K562 (cell line): ENCODE measurements around the gene ST3GAL3. TPM values are rescaled to one million over a fixed set of nuclear protein-coding genes. Genes with fewer than 3 reads are reported as not detected.
A peak's percentile ranks its signal among the peaks of the same experiment; 100 is the strongest.

ENCODE experiments used
- ATAC-seq: fragments of 200-7000 bp; cut with Tn5 transposase; 3 replicates; pipeline ENCODE4 v1.9.1; 2020; ENCODE audit warnings: moderate library complexity
- BruUV-seq: library from RNA; stranded (reverse); fragments of 400-500 nt; replicated peaks from 2 replicates; lab custom pipeline; 2021; lab: Mats Ljungman, UMichigan
- CTCF ChIA-PET: fragments of 300-600 bp; formaldehyde crosslinking; extraction: SDS; loops from one replicate; lab custom pipeline; 2021; ENCODE audit warnings: low intra/inter-chr PET ratio; lab: Yijun Ruan, JAX
- POLR2A ChIA-PET: fragments of 300-600, 350-650 bp; sonication (Branson Sonifier 250); formaldehyde crosslinking; extraction: SDS; loops from one replicate; lab custom pipeline; 2021; ENCODE audit warnings: antibody characterized with exemption, inconsistent platforms; lab: Yijun Ruan, JAX
- DNase-seq, 4 experiments: peaks; one replicate each; pipeline versions ENCODE4 v3.0.0 to v3.0.0-alpha.2; 2011 to 2018; ENCODE audit warnings: low spot score in 3 of 4, mixed read lengths in 3 of 4; ENCODE audit errors: extremely low read depth in 1 of 4
- FAIRE-seq: peaks from 2 replicates; lab custom pipeline; 2011; peaks lifted over from hg19 to GRCh38; lab: Jason Lieb, UNC
- H2AFZ ChIP-seq: 2 replicates; pipeline ENCODE4 v1.6.0; 2011; ENCODE audit warnings: low read depth, low read length, control low read depth, inconsistent platforms
- H3K27ac ChIP-seq: fragments of 200-600 bp; 3 replicates; pipeline ENCODE4 v1.8.0; 2011; ENCODE audit warnings: low read depth, mild to moderate bottlenecking, control low read depth, inconsistent platforms, low read length, moderate library complexity, mixed read lengths; ENCODE audit errors: extremely low read depth
- H3K27me3 ChIP-seq, 2 experiments: fragments of 300-600 bp in 1 of 2; 2 replicates in 1 of 2; 3 replicates in 1 of 2; pipeline versions ENCODE4 v1.6.0 to v1.8.0; 2011; ENCODE audit warnings: inconsistent platforms in 2 of 2, low read length in 2 of 2, mild to moderate bottlenecking in 1 of 2, mixed read lengths in 1 of 2, moderate library complexity in 1 of 2; ENCODE audit not compliant: control insufficient read depth in 2 of 2, insufficient read depth in 2 of 2
- H3K36me3 ChIP-seq: fragments of 300-600 bp; 3 replicates; pipeline ENCODE4 v1.8.0; 2011; ENCODE audit warnings: mild to moderate bottlenecking, low read length, inconsistent platforms; ENCODE audit not compliant: control insufficient read depth, insufficient read depth
- H3K4me1 ChIP-seq, 2 experiments: fragments of 200-600 bp in 1 of 2; replicated peaks in 1 of 2; 2 replicates in 1 of 2; 3 replicates in 1 of 2; pipeline versions ENCODE4 v1.5.1 to v1.8.0; 2011; ENCODE audit warnings: inconsistent platforms in 2 of 2, low read length in 2 of 2, mild to moderate bottlenecking in 1 of 2, mixed read lengths in 1 of 2, moderate library complexity in 1 of 2; ENCODE audit not compliant: control insufficient read depth in 2 of 2, insufficient read depth in 2 of 2
- H3K4me2 ChIP-seq: 2 replicates; pipeline ENCODE4 v1.6.1; 2011; ENCODE audit warnings: low read length, control low read depth, inconsistent platforms, mixed read lengths; ENCODE audit not compliant: insufficient read depth
- H3K4me3 ChIP-seq: fragments of 200-600 bp; sonication (generic), shearing (Covaris generic); 2 replicates; pipeline ENCODE4 v1.5.1; 2016; ENCODE audit warnings: control low read depth, inconsistent platforms
- H3K79me2 ChIP-seq: fragments of 200-600 bp; 3 replicates; pipeline ENCODE4 v1.8.0; 2011; ENCODE audit warnings: low read length, inconsistent platforms; ENCODE audit not compliant: control insufficient read depth, insufficient read depth
- H3K9ac ChIP-seq, 2 experiments: 2 replicates each; pipeline versions ENCODE4 v1.6.0 to v1.6.1; 2011; ENCODE audit warnings: low read depth in 2 of 2, low read length in 2 of 2, control low read depth in 1 of 2, inconsistent platforms in 1 of 2, mild to moderate bottlenecking in 1 of 2, mixed read lengths in 1 of 2; ENCODE audit not compliant: insufficient read depth in 1 of 2
- H3K9me1 ChIP-seq: one replicate; pipeline ENCODE4 v1.6.0; 2011; ENCODE audit warnings: inconsistent platforms, mild to moderate bottlenecking, low read length, moderate library complexity; ENCODE audit not compliant: control insufficient read depth, insufficient read depth
- H3K9me3 ChIP-seq: replicated peaks from 2 replicates; pipeline ENCODE4 v1.5.1; 2011; ENCODE audit warnings: low read depth, low read length, inconsistent platforms; ENCODE audit not compliant: control insufficient read depth, insufficient read depth
- H4K20me1 ChIP-seq: replicated peaks from 2 replicates; pipeline ENCODE4 v1.6.1; 2011; ENCODE audit warnings: low read length, inconsistent platforms, mixed read lengths; ENCODE audit not compliant: control insufficient read depth, insufficient read depth
- ARID1B ChIP-seq: fragments of 450-650 bp; IDR thresholded peaks from 2 replicates; pipeline ENCODE4 v1.6.1; 2016; ENCODE audit warnings: antibody characterized with exemption, mild to moderate bottlenecking, inconsistent platforms
- BRF1 ChIP-seq: IDR thresholded peaks from 3 replicates; pipeline ENCODE4 v1.6.1; 2011; ENCODE audit warnings: borderline replicate concordance, mild to moderate bottlenecking; ENCODE audit not compliant: insufficient read length; ENCODE audit errors: extremely low read depth
- CREB1 ChIP-seq, 2 experiments: sonication (generic) in 1 of 2; formaldehyde crosslinking in 1 of 2; IDR thresholded peaks; 2 replicates each; pipeline versions ENCODE4 v1.6.1 to v1.8.0; 2012 to 2022; ENCODE audit warnings: inconsistent platforms in 1 of 2, mild to moderate bottlenecking in 1 of 2, missing genetic modification reagents in 1 of 2, moderate library complexity in 1 of 2
- DMBX1 ChIP-seq: fragments of 250-450 bp; sonication (Bioruptor Pico); IDR thresholded peaks from 2 replicates; pipeline ENCODE4 v1.8.0; 2022; ENCODE audit warnings: inconsistent platforms, mild to moderate bottlenecking, moderate library complexity, borderline replicate concordance
- FOXJ3 ChIP-seq: sonication (generic); formaldehyde crosslinking; IDR thresholded peaks from 2 replicates; pipeline ENCODE4 v1.4.0; 2020; ENCODE audit warnings: mild to moderate bottlenecking, missing genetic modification reagents
- GTF2F1 ChIP-seq: IDR thresholded peaks from 2 replicates; pipeline ENCODE4 v1.6.1; 2011; ENCODE audit warnings: low read depth, low read length, improper control_type of control experiment
- HDAC8 ChIP-seq: fragments of 450-650 bp; IDR thresholded peaks from 2 replicates; pipeline ENCODE4 v1.6.1; 2016; ENCODE audit warnings: mild to moderate bottlenecking, missing genetic modification characterization, moderate library complexity, missing compliant biosample characterization
- HNRNPK ChIP-seq: fragments of 200-400 bp; formaldehyde crosslinking; IDR thresholded peaks from one replicate; pipeline ENCODE4 v1.6.1; 2018; ENCODE audit warnings: mild to moderate bottlenecking, low read depth, low read length; ENCODE audit not compliant: poor library complexity, severe bottlenecking
- KLF13 ChIP-seq: fragments of 450-650 bp; IDR thresholded peaks from 2 replicates; pipeline ENCODE4 v1.6.1; 2016; ENCODE audit warnings: missing genetic modification characterization, low read depth, mild to moderate bottlenecking, missing compliant biosample characterization, moderate library complexity, borderline replicate concordance
- MYNN ChIP-seq, 2 experiments: sonication (generic); formaldehyde crosslinking in 1 of 2; IDR thresholded peaks; 2 replicates each; pipeline versions ENCODE4 v1.5.0 to v1.6.1; 2016 to 2020; ENCODE audit warnings: antibody characterized with exemption in 1 of 2, missing genetic modification reagents in 1 of 2
- NCOR1 ChIP-seq: fragments of 450-650 bp; IDR thresholded peaks from 2 replicates; pipeline ENCODE4 v1.6.1; 2016; ENCODE audit warnings: mild to moderate bottlenecking, moderate library complexity
- POLR2AphosphoS5 ChIP-seq: IDR thresholded peaks from 2 replicates; pipeline ENCODE4 v1.6.1; 2011; ENCODE audit warnings: mild to moderate bottlenecking, low read depth, low read length, moderate library complexity; ENCODE audit not compliant: control insufficient read depth, insufficient read depth
- RAD21 ChIP-seq, 2 experiments: fragments of 250-450 bp in 1 of 2; fragments of 450-650 bp in 1 of 2; sonication (Bioruptor Pico) in 1 of 2; formaldehyde crosslinking in 1 of 2; IDR thresholded peaks in 1 of 2; conservative IDR thresholded peaks in 1 of 2; 2 replicates each; pipeline versions ENCODE4 v1.4.0 to v1.8.0; 2020 to 2022; ENCODE audit warnings: mild to moderate bottlenecking in 2 of 2, moderate library complexity in 1 of 2
- TCF7L2 ChIP-seq: fragments of 150-350 bp; IDR thresholded peaks from 2 replicates; pipeline ENCODE4 v1.6.1; 2016; ENCODE audit warnings: low read depth, mild to moderate bottlenecking, low read length, moderate library complexity
- ZNF212 ChIP-seq: fragments of 450-650 bp; formaldehyde crosslinking; IDR thresholded peaks from 2 replicates; pipeline ENCODE4 v1.4.0; 2020; ENCODE audit warnings: mild to moderate bottlenecking
- ZNF324 ChIP-seq: fragments of 250-450 bp; sonication (Bioruptor Pico); IDR thresholded peaks from 2 replicates; pipeline ENCODE4 v1.4.0; 2020; ENCODE audit warnings: mild to moderate bottlenecking
- ZNF639 ChIP-seq, 2 experiments: fragments of 200-800 bp in 1 of 2; sonication (Bioruptor generic) in 1 of 2; sonication (generic) in 1 of 2; formaldehyde crosslinking in 1 of 2; IDR thresholded peaks in 1 of 2; conservative IDR thresholded peaks in 1 of 2; 2 replicates each; pipeline versions ENCODE4 v1.5.0 to v1.6.1; 2016 to 2020; ENCODE audit warnings: missing compliant biosample characterization in 1 of 2, missing genetic modification characterization in 1 of 2, missing genetic modification reagents in 1 of 2
- WGBS: fragments of 100-300 bp; shearing (Covaris generic); methylation state at CpG from one replicate; pipeline ENCODE4 v1.1.6; 2016; ENCODE audit warnings: low coverage, mixed read lengths; ENCODE audit not compliant: insufficient coverage; ENCODE audit errors: missing lambda C conversion rate; 5-methylcytosine and 5-hydroxymethylcytosine counted together
- in situ Hi-C: fragments of 300-500 bp; cut with MboI; formaldehyde crosslinking; loops from 4 replicates; pipeline ENCODE4 v1.15.0; 2018; ENCODE audit warnings: inconsistent platforms, mixed read lengths
- intact Hi-C: fragments of 100-400 bp; cut with micrococcal nuclease; formaldehyde crosslinking; loops from 2 replicates; pipeline ENCODE4 v1.14.2; 2022
- polyA plus RNA-seq, 8 experiments: library from polyadenylated mRNA; depleted of rRNA in 4 of 8; stranded (reverse) in 5 of 8; unstranded in 3 of 8; fragments of >200 nt; fragmentation: Nextera tagmentation in 2 of 8; fragmentation: Illumina TruSeq in 1 of 8; extraction: Ambion mirVana in 2 of 8; extraction: Trizol in 1 of 8; gene quantifications; 2 replicates each; pipeline versions ENCODE4 v1.2.1 to v1.2.3, GENCODE V29; 2011 to 2014; ENCODE audit warnings: inconsistent platforms in 1 of 8, missing spikeins in 1 of 8
- total RNA-seq, 7 experiments: library from RNA; depleted of rRNA in 6 of 7; stranded (reverse); fragments of >200 nt in 6 of 7; fragmentation: Illumina TruSeq in 2 of 7; extraction: Trizol in 2 of 7; gene quantifications; 2 replicates each; pipeline versions ENCODE4 v1.2.1 to v1.2.3, GENCODE V29; 2011 to 2021; ENCODE audit warnings: low replicate concordance in 1 of 7
- TF ChIP-seq, protein P1 (sequence below): fragments of 200-800 bp; sonication (Bioruptor generic); IDR thresholded peaks from 2 replicates; pipeline ENCODE4 v1.6.1; 2017; ENCODE audit warnings: missing genetic modification characterization, missing compliant biosample characterization

ST3GAL3 gene
- total and polyA plus RNA-seq, 9 of the 15 experiments (the other 6 are each of a cell fraction or from before 2014, with no cell fraction given), result 1.2 to 18.9 (median 11.0) TPM

GRCh38 chr1:43731867-43732531 lies 24.7 kb downstream of the ST3GAL3 start:
- H3K4me3 ChIP-seq, result no peak overlapping the region
- 0 out of 2 replicates have a peak, but pooled peaks cover 4% of the 10 kb centered on the region for H4K20me1 ChIP-seq
- peaks cover 14% of the 10 kb centered on the region; the same call in 2 of the 3 replicates for H3K36me3 ChIP-seq
- H3K9ac ChIP-seq, result peak overlapping the region in 1 of 2 experiments; percentile 8; a peak in 1 of 4 replicates
- FAIRE-seq, result peak; percentile 89
- ChIA-PET POLR2A (interaction anchor here (0.6 to 1.5 kb wide), 5 partner anchors 11 to 277 kb away, joined by 3 to 6 read pairs (median 4); no protein-coding TSS in a partner anchor), CTCF (no interaction called here)
- no TSS peak for BruUV-seq
- intact Hi-C loops (no loop called here), in situ Hi-C loops (no loop called here)
- 24% methylated on average over 7 of the region's 7 CpGs for WGBS
- peak; percentile 89 for ATAC-seq
- peaks cover 11% of the 10 kb centered on the region for H3K79me2 ChIP-seq
- peaks cover 3 to 8% of the 10 kb centered on the region in 2 experiments; a peak in 3 of 5 replicates for H3K4me1 ChIP-seq
- H3K4me2 ChIP-seq, result peak overlapping the region; percentile 40
- peak; percentile 51 to 79 (median 73) for DNase-seq
- H2AFZ ChIP-seq, result no peak overlapping the region
- no peaks in the 10 kb centered on the region for H3K9me3 ChIP-seq
- H3K27me3 ChIP-seq, result no peaks in the 10 kb centered on the region
- H3K9me1 ChIP-seq, result no peaks in the 10 kb centered on the region
- no peak overlapping the region; the same call in 2 of the 3 replicates for H3K27ac ChIP-seq
- no peak for TF ChIP-seq HNRNPK
- TF ChIP-seq, protein P1, sequence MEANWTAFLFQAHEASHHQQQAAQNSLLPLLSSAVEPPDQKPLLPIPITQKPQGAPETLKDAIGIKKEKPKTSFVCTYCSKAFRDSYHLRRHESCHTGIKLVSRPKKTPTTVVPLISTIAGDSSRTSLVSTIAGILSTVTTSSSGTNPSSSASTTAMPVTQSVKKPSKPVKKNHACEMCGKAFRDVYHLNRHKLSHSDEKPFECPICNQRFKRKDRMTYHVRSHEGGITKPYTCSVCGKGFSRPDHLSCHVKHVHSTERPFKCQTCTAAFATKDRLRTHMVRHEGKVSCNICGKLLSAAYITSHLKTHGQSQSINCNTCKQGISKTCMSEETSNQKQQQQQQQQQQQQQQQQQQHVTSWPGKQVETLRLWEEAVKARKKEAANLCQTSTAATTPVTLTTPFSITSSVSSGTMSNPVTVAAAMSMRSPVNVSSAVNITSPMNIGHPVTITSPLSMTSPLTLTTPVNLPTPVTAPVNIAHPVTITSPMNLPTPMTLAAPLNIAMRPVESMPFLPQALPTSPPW (CRISPR knock-in tag), result no peak
- peak; percentile 83 for TF ChIP-seq ARID1B
- no peak for TF ChIP-seq HDAC8 (tag)
- TF ChIP-seq CREB1 (IDR thresholded peaks at IDR 0.05), result no peak
- no peak for TF ChIP-seq CREB1 (CRISPR knock-in tag; IDR thresholded peaks at IDR 0.05)
- TF ChIP-seq KLF13 (tag), result no peak
- peak; percentile 65 for TF ChIP-seq NCOR1
- no peak for TF ChIP-seq ZNF639 (CRISPR knock-in tag; conservative IDR thresholded peaks at IDR 0.05 in 1 of 2, IDR thresholded peaks at IDR 0.05 in 1 of 2)
- no peak for TF ChIP-seq GTF2F1
- TF ChIP-seq TCF7L2, result no peak
- TF ChIP-seq ZNF324 (CRISPR knock-in tag), result no peak
- TF ChIP-seq FOXJ3 (CRISPR knock-in tag), result no peak
- peak; percentile 74 for TF ChIP-seq POLR2AphosphoS5
- no peak for TF ChIP-seq BRF1
- TF ChIP-seq ZNF212 (CRISPR knock-in tag), result no peak
- TF ChIP-seq DMBX1 (CRISPR knock-in tag), result no peak
- no peak for TF ChIP-seq RAD21 (CRISPR knock-in tag; conservative IDR thresholded peaks at IDR 0.05 in 1 of 2, IDR thresholded peaks at IDR 0.05 in 1 of 2)
- peak; percentile 47; the same call in 1 of the 2 replicates for TF ChIP-seq MYNN (IDR thresholded peaks at IDR 0.05)
- TF ChIP-seq MYNN (CRISPR knock-in tag; IDR thresholded peaks at IDR 0.05), result no peak
